ENCODE measurements around the gene PDS5A. TPM values are rescaled to one million over a fixed set of nuclear protein-coding genes. Genes with fewer than 3 reads are reported as not detected.

Gene PDS5A
- total and polyA plus RNA-seq, 2 donors (not counting 3 experiments of a cell fraction or from before 2014, with no cell fraction given) = 17.5 to 80.8 TPM

- H3K4me3 ChIP-seq (replicated peaks in 1 of 3; ENCODE audit: insufficient read depth in 1 of 3, low read depth in 1 of 3, low read length in 3 of 3) = peak overlapping the region; percentile 62 to 72 (median 67)
- H4K20me1 ChIP-seq (replicated peaks; ENCODE audit: control insufficient read depth, extremely low read depth, insufficient read depth, low read length) = peaks cover 2% of the 10 kb centered on the region
- H3K4me1 ChIP-seq (ENCODE audit: control insufficient read depth, extremely low read depth, insufficient read depth, low read length) = peaks cover 15% of the 10 kb centered on the region
- no peaks in the 10 kb centered on the region for H3K9me1 ChIP-seq (replicated peaks; ENCODE audit: control insufficient read depth, extremely low read depth, insufficient read depth, low read length)
- peak overlapping the region; percentile 74 for H3K27ac ChIP-seq (ENCODE audit: insufficient read depth, low read depth, low read length)
- dilution Hi-C loops (cut with MboI; ENCODE audit: extremely low pct_ligation_motif_present, low sequenced_read_pairs) (no loop called here), intact Hi-C loops (cut with micrococcal nuclease) (loop anchor here (1.0 to 2.0 kb wide), 4 partner anchors 156 to 507 kb away; no protein-coding TSS in a partner anchor)
- TSS peak; percentile 57 for BruUV-seq (replicated peaks)
- peak overlapping the region; percentile 92 for H3K4me2 ChIP-seq (ENCODE audit: insufficient read depth, low read length)
- H3K9me3 ChIP-seq (replicated peaks; ENCODE audit: control insufficient read depth, insufficient read depth, low read length) = no peaks in the 10 kb centered on the region
- ChIA-PET CTCF (interaction anchor here (0.6 to 1.1 kb wide), 3 partner anchors 23 to 507 kb away, joined by 3 to 5 read pairs (median 3); partner anchors contain the start of gene UBE2K), POLR2A (no interaction called here)
- peaks cover 6 to 11% of the 10 kb centered on the region in 2 experiments for H3K36me3 ChIP-seq (ENCODE audit: control insufficient read depth in 2 of 2, extremely low read depth in 1 of 2, insufficient read depth in 2 of 2, low read length in 2 of 2)
- peak overlapping the region; percentile 31 for H2AFZ ChIP-seq (ENCODE audit: low read depth, low read length)
- DNase-seq (ENCODE audit: low read depth, low spot score) (peak; percentile 84), FAIRE-seq (peak; percentile 82)
- TF ChIP-seq CTCF (IDR thresholded peaks at IDR 0.05; ENCODE audit: extremely low read depth in 1 of 2, insufficient read depth in 1 of 2, low read depth in 1 of 2, low read length in 2 of 2) (peak; percentile 88 to 92), GATA2 (IDR thresholded peaks at IDR 0.05; ENCODE audit: insufficient read depth, insufficient read length, low read depth, low read length) (no peak)
- peak overlapping the region; percentile 94 for H3K9ac ChIP-seq (replicated peaks; ENCODE audit: extremely low read depth, insufficient read depth, low read length)
- no peaks in the 10 kb centered on the region for H3K27me3 ChIP-seq (ENCODE audit: control insufficient read depth in 2 of 2, insufficient read depth in 2 of 2, low read length in 2 of 2)
- H3K79me2 ChIP-seq (ENCODE audit: control insufficient read depth, insufficient read depth, low read length) = peaks cover 57% of the 10 kb centered on the region
Measured at GRCh38 chr4:39976141-39976944, 1.4 kb downstream of the PDS5A start.
